Loucy (cell line): ENCODE measurements around the gene NR3C2.

ENCODE experiments used
- H2AFZ ChIP-seq: fragments of 200-600 bp; sonication (generic); 2 replicates; pipeline ENCODE4 v1.6.0; 2016; ENCODE audit warnings: antibody characterized with exemption, mild to moderate bottlenecking, low read length, moderate library complexity
- H3F3A ChIP-seq: fragments of 200-600 bp; 2 replicates; pipeline ENCODE4 v1.6.0; 2016; ENCODE audit warnings: antibody characterized with exemption, low read depth, mild to moderate bottlenecking
- H3K27me3 ChIP-seq: fragments of 200-600 bp; sonication (generic); 2 replicates; pipeline ENCODE4 v1.6.1; 2014; ENCODE audit warnings: low read length, mild to moderate bottlenecking; ENCODE audit not compliant: insufficient read depth, poor library complexity, severe bottlenecking
- H3K36me3 ChIP-seq: fragments of 200-600 bp; sonication (generic); 2 replicates; pipeline ENCODE4 v1.6.1; 2016; ENCODE audit warnings: low read length; ENCODE audit not compliant: insufficient read depth
- H3K4me1 ChIP-seq: fragments of 200-600 bp; sonication (generic); 2 replicates; pipeline ENCODE4 v1.5.1; 2014; ENCODE audit warnings: low read length, mild to moderate bottlenecking; ENCODE audit not compliant: insufficient read depth, poor library complexity, severe bottlenecking
- H3K4me2 ChIP-seq: fragments of 200-600 bp; sonication (generic); 2 replicates; pipeline ENCODE4 v1.6.0; 2014; ENCODE audit warnings: antibody characterized with exemption, low read length, low read depth, mild to moderate bottlenecking; ENCODE audit not compliant: poor library complexity, severe bottlenecking
- H3K4me3 ChIP-seq: fragments of 200-600 bp; sonication (generic); 2 replicates; pipeline ENCODE4 v1.5.1; 2014; ENCODE audit warnings: low read length, mild to moderate bottlenecking, mixed read lengths; ENCODE audit not compliant: poor library complexity, severe bottlenecking
- H3K79me2 ChIP-seq: fragments of 200-600 bp; sonication (generic); 2 replicates; pipeline ENCODE4 v1.6.1; 2014; ENCODE audit warnings: low read length; ENCODE audit not compliant: insufficient read depth
- H3K9ac ChIP-seq: fragments of 200-600 bp; sonication (generic); 2 replicates; pipeline ENCODE4 v1.6.0; 2014; ENCODE audit warnings: mild to moderate bottlenecking, low read depth, low read length, moderate library complexity; ENCODE audit not compliant: poor library complexity, severe bottlenecking
- H3K9me2 ChIP-seq: fragments of 200-600 bp; sonication (generic); replicated peaks from 2 replicates; pipeline ENCODE4 v1.6.1; 2016; ENCODE audit warnings: low read depth, low read length, mixed read lengths
- H3K9me3 ChIP-seq: fragments of 200-600 bp; sonication (generic); 2 replicates; pipeline ENCODE4 v1.6.1; 2014; ENCODE audit warnings: mild to moderate bottlenecking, antibody characterized with exemption, low read length, low read depth; ENCODE audit not compliant: insufficient read depth
- H4K20me1 ChIP-seq: fragments of 200-600 bp; sonication (generic); 2 replicates; pipeline ENCODE4 v1.6.0; 2014; ENCODE audit warnings: antibody characterized with exemption, low read length, mild to moderate bottlenecking; ENCODE audit not compliant: insufficient read depth, poor library complexity, severe bottlenecking
- EZH2phosphoT487 ChIP-seq: fragments of 200-600 bp; IDR thresholded peaks from 2 replicates; pipeline ENCODE4 v1.6.1; 2018; ENCODE audit warnings: antibody characterized with exemption, mild to moderate bottlenecking, moderate library complexity, borderline replicate concordance
- TF ChIP-seq, protein P1 (sequence below): fragments of 200-600 bp; sonication (generic); conservative IDR thresholded peaks from 2 replicates; pipeline ENCODE4 v1.5.1; 2014; ENCODE audit warnings: mild to moderate bottlenecking, antibody characterized with exemption, low read length

NR3C2 gene

DNA sequence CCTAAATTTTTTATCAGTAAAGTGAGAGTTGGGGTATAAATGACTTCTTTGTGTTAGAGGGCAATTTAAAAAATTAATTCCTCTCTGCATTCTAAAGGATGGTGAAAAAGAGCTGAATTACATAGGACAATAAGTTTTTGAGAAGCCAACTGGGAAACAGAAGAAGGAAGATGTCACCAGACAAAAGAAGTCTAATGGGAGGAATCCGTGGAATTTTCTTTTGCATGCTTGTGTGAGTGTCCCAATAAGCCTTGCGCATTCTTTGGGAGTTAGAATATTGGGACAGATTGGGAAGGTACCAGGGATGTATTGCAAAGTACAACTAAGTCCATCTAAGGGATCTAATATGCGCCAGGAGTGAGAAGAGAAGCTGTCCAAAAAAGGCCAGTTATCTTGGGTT lies 35.1 kb upstream of the NR3C2 start:
- no peak for TF ChIP-seq EZH2phosphoT487
- TF ChIP-seq, protein P1, sequence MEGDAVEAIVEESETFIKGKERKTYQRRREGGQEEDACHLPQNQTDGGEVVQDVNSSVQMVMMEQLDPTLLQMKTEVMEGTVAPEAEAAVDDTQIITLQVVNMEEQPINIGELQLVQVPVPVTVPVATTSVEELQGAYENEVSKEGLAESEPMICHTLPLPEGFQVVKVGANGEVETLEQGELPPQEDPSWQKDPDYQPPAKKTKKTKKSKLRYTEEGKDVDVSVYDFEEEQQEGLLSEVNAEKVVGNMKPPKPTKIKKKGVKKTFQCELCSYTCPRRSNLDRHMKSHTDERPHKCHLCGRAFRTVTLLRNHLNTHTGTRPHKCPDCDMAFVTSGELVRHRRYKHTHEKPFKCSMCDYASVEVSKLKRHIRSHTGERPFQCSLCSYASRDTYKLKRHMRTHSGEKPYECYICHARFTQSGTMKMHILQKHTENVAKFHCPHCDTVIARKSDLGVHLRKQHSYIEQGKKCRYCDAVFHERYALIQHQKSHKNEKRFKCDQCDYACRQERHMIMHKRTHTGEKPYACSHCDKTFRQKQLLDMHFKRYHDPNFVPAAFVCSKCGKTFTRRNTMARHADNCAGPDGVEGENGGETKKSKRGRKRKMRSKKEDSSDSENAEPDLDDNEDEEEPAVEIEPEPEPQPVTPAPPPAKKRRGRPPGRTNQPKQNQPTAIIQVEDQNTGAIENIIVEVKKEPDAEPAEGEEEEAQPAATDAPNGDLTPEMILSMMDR: no peak
- Histone ChIP-seq H3K9ac (no peak overlapping the region), H3K36me3 (no peaks in the 10 kb centered on the region)

DNA sequence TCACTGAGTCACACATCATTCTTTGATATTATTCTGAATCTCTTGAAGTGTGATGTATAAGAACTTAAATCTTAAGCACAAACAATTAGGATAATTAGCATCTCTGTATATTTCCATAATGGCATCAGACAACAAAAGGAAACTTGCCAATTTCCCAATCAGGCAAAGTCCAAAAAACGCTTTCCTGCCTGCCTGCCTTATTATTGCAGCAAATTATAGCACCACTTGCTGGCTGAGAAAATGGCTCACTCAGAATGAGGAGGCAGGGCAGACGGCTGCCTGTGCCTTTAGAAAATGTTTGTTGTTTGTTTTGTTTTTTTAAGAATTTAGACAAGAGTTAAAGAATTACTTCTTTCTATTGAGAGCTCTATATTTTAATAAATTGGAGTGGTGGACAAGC lies 27.7 kb upstream of the NR3C2 start:
- Histone ChIP-seq H3K9ac (no peak overlapping the region), H3K4me2 (no peak overlapping the region), H3K9me2 (no peaks in the 10 kb centered on the region), H3K27me3 (no peaks in the 10 kb centered on the region), H3K79me2 (no peaks in the 10 kb centered on the region), H3K4me3 (no peak overlapping the region), H4K20me1 (no peaks in the 10 kb centered on the region), H3K36me3 (no peaks in the 10 kb centered on the region), H3K4me1 (no peaks in the 10 kb centered on the region), H3F3A (no peaks in the 10 kb centered on the region), H2AFZ (no peak overlapping the region), H3K9me3 (no peaks in the 10 kb centered on the region)
- no peak for TF ChIP-seq EZH2phosphoT487

More for the DNA sequence above, 35.1 kb upstream of the NR3C2 start:
- H3K27me3 ChIP-seq: no peaks in the 10 kb centered on the region
- H3K9me2 ChIP-seq: no peaks in the 10 kb centered on the region; the same call in 1 of the 2 replicates
- H3K4me3 ChIP-seq: no peak overlapping the region
- no peak overlapping the region for H3K4me2 ChIP-seq
- no peaks in the 10 kb centered on the region for H3K4me1 ChIP-seq
- H3F3A ChIP-seq: no peaks in the 10 kb centered on the region
- H3K79me2 ChIP-seq: no peaks in the 10 kb centered on the region
- H2AFZ ChIP-seq: no peak overlapping the region
- H3K9me3 ChIP-seq: no peaks in the 10 kb centered on the region
- no peaks in the 10 kb centered on the region for H4K20me1 ChIP-seq

DNA sequence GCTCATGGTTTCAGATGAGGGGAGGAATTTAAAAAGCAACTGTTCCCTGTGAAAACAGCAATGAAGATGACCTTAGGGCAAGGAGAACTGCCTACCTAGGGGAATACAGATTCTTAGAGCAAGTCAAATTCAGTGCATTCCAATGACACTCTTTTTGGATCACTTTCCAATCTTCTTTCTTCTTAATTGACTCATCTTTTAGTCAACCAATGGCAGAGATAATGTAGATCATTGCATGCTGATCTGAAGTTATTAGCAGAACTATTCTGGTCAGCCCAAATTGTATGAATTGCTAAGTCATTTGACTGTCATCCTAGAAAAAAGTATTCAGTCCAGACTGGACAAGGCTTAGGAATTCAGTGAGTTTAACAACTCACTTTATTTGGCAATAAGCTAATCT lies 12.6 kb upstream of the NR3C2 start:
- Histone ChIP-seq H3K36me3 (no peaks in the 10 kb centered on the region), H4K20me1 (no peaks in the 10 kb centered on the region), H3K4me2 (no peak overlapping the region), H3F3A (no peaks in the 10 kb centered on the region), H3K4me1 (no peaks in the 10 kb centered on the region), H3K9me2 (no peaks in the 10 kb centered on the region), H3K27me3 (no peaks in the 10 kb centered on the region), H3K9me3 (no peaks in the 10 kb centered on the region), H2AFZ (no peak overlapping the region), H3K79me2 (no peaks in the 10 kb centered on the region), H3K9ac (no peak overlapping the region), H3K4me3 (no peak overlapping the region)
- no peak for TF ChIP-seq EZH2phosphoT487
- TF ChIP-seq, protein P1: no peak

DNA sequence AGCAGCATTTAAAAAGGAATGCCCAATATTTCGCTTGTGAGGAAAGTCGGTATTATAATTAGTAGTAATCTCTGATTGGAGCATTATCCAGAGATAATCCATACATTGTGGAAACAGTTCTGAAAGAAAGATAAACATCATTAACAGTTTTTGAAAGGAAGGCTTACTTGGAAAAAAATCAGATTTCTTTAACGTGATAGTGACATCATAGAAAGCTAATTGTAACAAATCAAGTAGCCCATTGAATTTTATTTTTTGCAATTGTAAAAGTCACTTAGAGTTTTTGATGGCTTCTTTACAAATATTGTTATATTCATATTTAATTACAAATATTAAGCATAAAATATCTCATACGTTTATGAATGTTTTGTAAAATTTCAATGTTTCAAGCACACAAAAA lies 11.6 kb upstream of the NR3C2 start:
- H3K36me3 ChIP-seq: no peaks in the 10 kb centered on the region
- H3K9me2 ChIP-seq: no peaks in the 10 kb centered on the region
- no peak overlapping the region for H2AFZ ChIP-seq
- H3F3A ChIP-seq: no peaks in the 10 kb centered on the region
- no peaks in the 10 kb centered on the region for H3K27me3 ChIP-seq
- no peaks in the 10 kb centered on the region for H3K4me1 ChIP-seq
- no peaks in the 10 kb centered on the region for H3K79me2 ChIP-seq
- H3K9ac ChIP-seq: no peak overlapping the region
- no peak for TF ChIP-seq EZH2phosphoT487
- TF ChIP-seq, protein P1: no peak
- no peaks in the 10 kb centered on the region for H3K9me3 ChIP-seq
- H4K20me1 ChIP-seq: no peaks in the 10 kb centered on the region
- no peak overlapping the region for H3K4me3 ChIP-seq
- no peak overlapping the region for H3K4me2 ChIP-seq
